Measurements from ENCODE around the gene NSUN7.
"Not testable (repeated sequence)": the region's sequence is repeated elsewhere in the genome, so short reads cannot be mapped to it uniquely, and the experiment has no call there.

Gene NSUN7

GRCh38 chr4:40749717-40750460 is at the start of gene NSUN7:
NSUN7 (plus strand) TSS chr4:40749955; CDS start chr4:40750694, 739 bp downstream.
- peak; percentile 63 for DNase-seq

GRCh38 chr4:40702137-40702799 is 47.5 kb upstream of the NSUN7 start:
- DNase-seq, result no peak

GRCh38 chr4:40702800-40703151 is 47.0 kb upstream of the NSUN7 start:
- DNase-seq, result no peak

- no peak for DNase-seq
Measured at GRCh38 chr4:40704073-40704472, 45.7 kb upstream of the NSUN7 start.

GRCh38 chr4:40710484-40711254 is 39.1 kb upstream of the NSUN7 start:
- no peak for DNase-seq

- not testable (repeated sequence) for DNase-seq
Measured at GRCh38 chr4:40713001-40713400, 36.8 kb upstream of the NSUN7 start.

- no peak for DNase-seq
Measured at GRCh38 chr4:40713798-40714197, 36.0 kb upstream of the NSUN7 start.

- peak; percentile 57 for DNase-seq
Measured at GRCh38 chr4:40718586-40718985, 31.2 kb upstream of the NSUN7 start.

GRCh38 chr4:40719008-40719623 is 30.6 kb upstream of the NSUN7 start:
- peak; percentile 72 for DNase-seq

GRCh38 chr4:40720351-40720750 is 29.4 kb upstream of the NSUN7 start:
- no peak for DNase-seq

GRCh38 chr4:40720916-40721315 is 28.8 kb upstream of the NSUN7 start:
- no peak for DNase-seq

GRCh38 chr4:40721730-40722171 is 28.0 kb upstream of the NSUN7 start:
- DNase-seq, result no peak

GRCh38 chr4:40722576-40723161 is 27.1 kb upstream of the NSUN7 start:
- DNase-seq, result no peak

GRCh38 chr4:40723728-40724127 is 26.0 kb upstream of the NSUN7 start:
- no peak for DNase-seq

GRCh38 chr4:40728333-40728732 is 21.4 kb upstream of the NSUN7 start:
- DNase-seq, result no peak

- no peak for DNase-seq
Measured at GRCh38 chr4:40729555-40729954, 20.2 kb upstream of the NSUN7 start.

- no peak for DNase-seq
Measured at GRCh38 chr4:40730091-40730679, 19.6 kb upstream of the NSUN7 start.

- no peak for DNase-seq
Measured at GRCh38 chr4:40731361-40731760, 18.4 kb upstream of the NSUN7 start.

- DNase-seq, result peak; percentile 75
Measured at GRCh38 chr4:40731792-40732245, 17.9 kb upstream of the NSUN7 start.

- no peak for DNase-seq
Measured at GRCh38 chr4:40733752-40734151, 16.0 kb upstream of the NSUN7 start.

- no peak for DNase-seq
Measured at GRCh38 chr4:40734497-40734896, 15.3 kb upstream of the NSUN7 start.

GRCh38 chr4:40736910-40737309 is 12.8 kb upstream of the NSUN7 start:
- DNase-seq, result peak; percentile 25

Measured in NCI-H510A treated with DMSO at 0.1 percent for 48 hours (cell line).